ENCODE results near the gene AFF3. TPM values are rescaled to one million over a fixed set of nuclear protein-coding genes. Genes with fewer than 3 reads are reported as not detected.

Gene AFF3
- total and polyA plus RNA-seq, 2 of the 13 experiments (the other 11 are each of a cell fraction or from before 2014, with no cell fraction given), result not detected

GRCh38 chr2:99613980-99614379, 528.4 kb downstream of the AFF3 start:
- ChIA-PET POLR2A (no interaction called here), CTCF (ENCODE audit: low intra/inter-chr PET ratio, low total read pairs) (no interaction called here)
- no peak for DNase-seq (ENCODE audit: low spot score)
- no peak for FAIRE-seq
- H4K20me1 ChIP-seq (ENCODE audit: insufficient read depth, low read length), result no peaks in the 10 kb centered on the region
- no peak overlapping the region for H2AFZ ChIP-seq (ENCODE audit: low read length)
- WGBS (ENCODE audit: low lambda C conversion rate), result 2% methylated on average over 3 of the region's 3 CpGs
- no peaks in the 10 kb centered on the region for H3K9me3 ChIP-seq (ENCODE audit: low read length)
- TF ChIP-seq TCF12 (IDR thresholded peaks at IDR 0.05), result no peak
- TF ChIP-seq TCF12 (CRISPR knock-in tag; IDR thresholded peaks at IDR 0.05), result no peak
- no peak for TF ChIP-seq ZFP82 (CRISPR knock-in tag; IDR thresholded peaks at IDR 0.05; ENCODE audit: borderline replicate concordance)
- no peak for TF ChIP-seq MYC (CRISPR knock-in tag; IDR thresholded peaks at IDR 0.05; ENCODE audit: borderline replicate concordance)
- TF ChIP-seq HNF1A (IDR thresholded peaks at IDR 0.05; ENCODE audit: low read depth), result no peak
- TF ChIP-seq HNF1A (CRISPR knock-in tag; IDR thresholded peaks at IDR 0.05; ENCODE audit: borderline replicate concordance), result no peak
- TF ChIP-seq ZNF510 (CRISPR knock-in tag; IDR thresholded peaks at IDR 0.05; ENCODE audit: low read depth), result no peak
- in situ Hi-C loops (cut with HindIII; ENCODE audit: extremely low pct_ligation_motif_present, low pct_unique_long_range_greater_than_20kb) (loop anchor here (5.0 kb wide), 1 partner anchor 57 kb away; no protein-coding TSS in a partner anchor), intact Hi-C loops (cut with micrococcal nuclease; ENCODE audit: unreplicated experiment) (no loop called here)
- no peaks in the 10 kb centered on the region for H3K79me2 ChIP-seq (ENCODE audit: insufficient read depth, low read length)
- ATAC-seq, result no peak
- no peak overlapping the region for H3K9ac ChIP-seq (ENCODE audit: insufficient read depth, low read depth, low read length)
- H3K27me3 ChIP-seq (ENCODE audit: control insufficient read depth in 1 of 2, insufficient read depth in 2 of 2, low read length in 2 of 2), result no peaks in the 10 kb centered on the region; a peak in 1 of 5 replicates
- no peaks in the 10 kb centered on the region for H3K4me1 ChIP-seq (ENCODE audit: insufficient read depth, low read length)
- H3K27ac ChIP-seq (ENCODE audit: extremely low read length, insufficient read depth, low read length), result no peak overlapping the region
- BruUV-seq (replicated peaks), result no TSS peak
- H3K4me3 ChIP-seq (replicated peaks in 1 of 3; ENCODE audit: insufficient read depth in 1 of 3, low read depth in 2 of 3, low read length in 3 of 3), result no peak overlapping the region
- no peak overlapping the region for H3K4me2 ChIP-seq (ENCODE audit: low read depth, low read length)
- H3K36me3 ChIP-seq (replicated peaks in 1 of 2; ENCODE audit: control insufficient read depth in 1 of 2, insufficient read depth in 2 of 2, low read length in 2 of 2), result no peaks in the 10 kb centered on the region

Data from HepG2 (cell line).